ENCODE data around the gene SPECC1L. TPM values are rescaled to one million over a fixed set of nuclear protein-coding genes. Genes with fewer than 3 reads are reported as not detected.

The SPECC1L gene
- total RNA-seq, 1 donor: 40.2 TPM

- no peak for TF ChIP-seq CTCF (IDR thresholded peaks at IDR 0.05; ENCODE audit: insufficient read depth, low read depth, low read length)
- no peak overlapping the region for H3K4me3 ChIP-seq (ENCODE audit: low read depth, low read length)
- DNase-seq (ENCODE audit: low read depth): no peak
Measured at GRCh38 chr22:24463071-24463760, 192.6 kb downstream of the SPECC1L start.

- DNase-seq (ENCODE audit: low read depth): peak; percentile 86
- TF ChIP-seq CTCF (IDR thresholded peaks at IDR 0.05; ENCODE audit: insufficient read depth, low read depth, low read length): no peak
- no peak overlapping the region for H3K4me3 ChIP-seq (ENCODE audit: low read depth, low read length)
Measured at GRCh38 chr22:24465566-24465965, 194.9 kb downstream of the SPECC1L start.

GRCh38 chr22:24465975-24466374 lies 195.3 kb downstream of the SPECC1L start:
- TF ChIP-seq CTCF (IDR thresholded peaks at IDR 0.05; ENCODE audit: insufficient read depth, low read depth, low read length): no peak
- no peak overlapping the region for H3K4me3 ChIP-seq (ENCODE audit: low read depth, low read length)
- DNase-seq (ENCODE audit: low read depth): no peak

- peak; percentile 55 for DNase-seq (ENCODE audit: low read depth)
- no peak overlapping the region for H3K4me3 ChIP-seq (ENCODE audit: low read depth, low read length)
- TF ChIP-seq CTCF (IDR thresholded peaks at IDR 0.05; ENCODE audit: insufficient read depth, low read depth, low read length): no peak
Measured at GRCh38 chr22:24466716-24467328, 196.2 kb downstream of the SPECC1L start.

GRCh38 chr22:24467340-24467739 lies 196.7 kb downstream of the SPECC1L start:
- H3K4me3 ChIP-seq (ENCODE audit: low read depth, low read length): no peak overlapping the region
- DNase-seq (ENCODE audit: low read depth): no peak
- no peak for TF ChIP-seq CTCF (IDR thresholded peaks at IDR 0.05; ENCODE audit: insufficient read depth, low read depth, low read length)

Other genes starting within 250 kb of the SPECC1L start
- 0.64 and 1.3 TPM in 2 replicates for gene SUSD2, start 89.3 kb upstream of the SPECC1L start, total RNA-seq
- gene GGT5, start 25.7 kb upstream of the SPECC1L start, total RNA-seq: 0.97 and 2.2 TPM in 2 replicates
- 3.2 and 3.9 TPM in 2 replicates for gene ADORA2A, start 156.8 kb downstream of the SPECC1L start, total RNA-seq
- under 0.01 and 0.32 TPM in 2 replicates for gene UPB1, start 224.5 kb downstream of the SPECC1L start, total RNA-seq